ENCODE measurements around the gene RECK.
"Not testable (repeated sequence)": the region's sequence is repeated elsewhere in the genome, so short reads cannot be mapped to it uniquely, and the experiment has no call there.

RECK gene

DNA sequence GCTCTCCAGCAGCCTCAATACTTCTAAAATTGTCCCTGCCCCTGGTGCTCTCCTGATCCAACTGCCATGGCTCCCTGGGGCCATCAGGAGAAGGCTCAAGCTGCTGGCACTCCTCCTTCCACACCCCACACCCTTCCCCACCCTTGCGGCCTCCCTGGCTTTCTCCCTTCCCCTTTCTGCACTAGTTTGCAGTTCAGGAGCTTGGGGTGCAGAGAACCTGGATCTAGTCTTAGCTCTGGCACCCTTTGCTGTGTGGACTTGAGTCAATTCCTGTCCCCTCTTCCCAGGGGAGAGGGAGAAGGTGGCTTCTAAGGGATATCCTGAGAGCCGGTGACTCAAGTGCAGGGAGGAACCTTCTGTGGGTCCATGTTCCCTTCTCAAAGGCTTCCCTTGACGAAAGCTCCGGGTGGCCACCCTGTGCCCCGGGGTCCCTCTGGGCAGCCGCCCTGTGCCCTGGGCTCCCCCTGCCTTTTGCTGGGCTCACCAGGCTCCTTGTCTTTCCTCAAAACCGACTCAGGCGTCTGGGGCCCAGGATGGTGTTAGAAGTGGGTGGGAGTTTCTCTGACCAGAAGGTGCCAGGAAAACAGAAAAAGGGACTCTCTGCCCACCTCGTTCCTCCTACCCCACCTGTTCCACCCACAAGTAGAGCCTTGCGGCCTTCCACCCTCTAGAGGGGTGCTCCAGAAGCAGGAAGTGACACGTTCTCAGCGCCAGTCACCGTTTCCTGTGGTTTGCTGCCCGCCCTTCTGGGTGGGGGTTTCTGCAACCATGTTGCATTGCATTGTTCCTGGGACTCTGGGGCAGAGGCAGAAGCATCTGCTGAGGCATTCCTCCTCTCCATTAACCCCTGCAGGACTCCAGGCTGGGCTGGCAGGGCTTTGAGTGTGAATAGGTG is 114.8 kb downstream of the RECK start:
- no peak overlapping the region for H3K4me3 ChIP-seq (ENCODE audit: low read depth, low read length)

GRCh38 chr9:36152741-36153438 is 116.2 kb downstream of the RECK start:
- no peak overlapping the region for H3K4me3 ChIP-seq (ENCODE audit: low read depth, low read length)

GRCh38 chr9:36153746-36154145 is 117.0 kb downstream of the RECK start:
- H3K4me3 ChIP-seq (ENCODE audit: low read depth, low read length): no peak overlapping the region

- no peak overlapping the region for H3K4me3 ChIP-seq (ENCODE audit: low read depth, low read length)
Observed at GRCh38 chr9:36154331-36154952, 117.7 kb downstream of the RECK start.

DNA sequence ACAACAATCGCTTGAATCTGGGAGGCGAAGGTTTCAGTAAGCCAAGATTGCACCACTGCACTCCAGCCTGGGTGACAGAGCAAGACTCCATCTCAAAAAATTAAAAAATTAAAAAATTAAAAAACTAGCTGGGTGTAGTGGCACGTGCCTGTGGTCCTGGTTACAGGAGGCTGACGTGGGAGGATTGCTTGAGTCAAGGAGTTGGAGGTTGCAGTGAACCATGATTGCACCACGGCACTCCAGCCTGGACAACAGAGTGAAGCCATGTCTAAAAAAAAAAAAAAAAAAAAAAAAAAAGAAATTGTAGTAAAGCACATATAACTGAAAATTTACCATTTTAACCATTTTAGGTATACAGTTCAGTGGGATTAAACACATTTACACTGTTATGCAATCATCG is 119.4 kb downstream of the RECK start:
- no peak overlapping the region for H3K4me3 ChIP-seq (ENCODE audit: low read depth, low read length)

GRCh38 chr9:36158122-36158521 is 121.4 kb downstream of the RECK start:
- H3K4me3 ChIP-seq (ENCODE audit: low read depth, low read length): no peak overlapping the region

DNA sequence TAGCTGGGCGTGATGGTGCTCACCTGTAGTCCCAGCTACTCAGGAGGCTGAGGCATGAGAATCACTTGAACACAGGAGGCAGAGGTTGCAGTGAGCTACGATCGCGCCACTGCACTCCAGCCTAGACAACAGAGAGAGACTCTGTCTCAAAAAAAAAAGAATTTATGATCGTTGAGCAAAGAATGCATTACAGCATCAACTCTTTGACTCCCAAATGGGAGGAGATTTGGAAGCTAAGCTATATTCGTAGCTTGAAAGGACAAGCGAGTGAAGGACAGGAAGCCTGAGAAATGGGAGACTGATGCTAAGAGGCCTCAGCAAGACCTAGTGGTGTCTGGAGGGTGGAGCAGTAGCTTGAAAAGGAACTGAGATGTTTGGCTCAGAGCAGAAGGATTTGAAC is 122.2 kb downstream of the RECK start:
- no peak overlapping the region for H3K4me3 ChIP-seq (ENCODE audit: low read depth, low read length)

GRCh38 chr9:36159509-36159908 is 122.8 kb downstream of the RECK start:
- not testable (repeated sequence) for H3K4me3 ChIP-seq (ENCODE audit: low read depth, low read length)

- H3K4me3 ChIP-seq (ENCODE audit: low read depth, low read length): not testable (repeated sequence)
Observed at GRCh38 chr9:36160126-36160525, 123.4 kb downstream of the RECK start.

DNA sequence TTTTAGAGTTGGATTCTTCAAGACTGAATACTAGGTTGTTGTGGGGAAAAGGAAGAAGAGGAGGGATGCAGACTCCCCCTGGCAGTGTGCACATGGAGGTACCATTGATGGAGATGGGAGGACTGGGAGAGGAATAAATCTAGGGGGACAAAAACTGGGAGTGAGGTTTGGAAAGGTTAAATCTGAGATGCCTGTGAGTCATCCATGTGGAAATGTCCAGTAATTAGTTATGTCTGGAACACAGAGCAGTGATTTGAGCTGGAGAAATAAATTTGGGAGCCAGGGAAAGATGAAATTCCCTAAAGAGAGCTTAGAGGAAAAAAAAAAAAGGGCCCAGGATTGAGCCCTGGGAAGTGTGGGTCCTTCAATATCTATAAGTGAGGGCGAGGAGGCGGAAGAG is 124.5 kb downstream of the RECK start:
- no peak overlapping the region for H3K4me3 ChIP-seq (ENCODE audit: low read depth, low read length)

- no peak overlapping the region for H3K4me3 ChIP-seq (ENCODE audit: low read depth, low read length)
Observed at GRCh38 chr9:36162211-36162738, 125.6 kb downstream of the RECK start.

DNA sequence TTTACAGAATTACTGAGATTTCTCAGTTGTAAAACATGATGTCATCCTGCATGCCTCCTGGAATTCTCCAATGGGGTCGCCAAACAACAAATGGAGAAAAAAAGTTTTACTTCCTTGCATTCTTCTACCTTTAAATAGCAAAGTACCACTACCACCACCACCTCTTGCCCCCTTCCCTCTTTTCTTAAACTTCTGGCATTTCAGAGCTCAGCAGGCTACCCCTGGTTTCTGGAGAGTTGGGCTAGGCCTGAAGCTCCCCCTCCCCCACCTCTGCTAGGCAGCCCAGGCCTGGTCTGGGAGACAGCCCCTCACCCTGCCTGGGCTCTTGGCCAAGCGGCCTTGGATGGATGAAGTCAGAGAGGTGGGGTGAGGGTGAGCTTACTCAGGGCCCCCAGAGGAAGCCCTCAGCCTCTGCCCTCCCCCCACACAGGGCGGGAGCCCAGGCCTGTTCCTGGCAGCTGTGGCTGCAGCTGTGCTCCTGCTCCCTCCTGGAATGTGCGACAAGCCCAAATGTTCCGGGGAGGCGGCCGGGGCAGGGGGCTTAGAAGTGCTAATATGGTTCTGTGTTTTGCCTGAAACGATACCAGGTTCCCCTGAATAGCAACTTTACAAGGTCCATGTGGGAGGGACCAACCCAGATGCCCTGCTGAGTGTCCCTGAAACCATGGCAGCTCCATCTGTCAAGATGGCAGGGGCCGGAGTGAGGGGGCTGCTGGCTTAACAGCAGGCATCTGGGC is 126.5 kb downstream of the RECK start:
- no peak overlapping the region for H3K4me3 ChIP-seq (ENCODE audit: low read depth, low read length)

- no peak overlapping the region for H3K4me3 ChIP-seq (ENCODE audit: low read depth, low read length)
Observed at GRCh38 chr9:36163786-36164170, 127.1 kb downstream of the RECK start.

- no peak overlapping the region for H3K4me3 ChIP-seq (ENCODE audit: low read depth, low read length)
Observed at GRCh38 chr9:36164372-36164771, 127.7 kb downstream of the RECK start.

DNA sequence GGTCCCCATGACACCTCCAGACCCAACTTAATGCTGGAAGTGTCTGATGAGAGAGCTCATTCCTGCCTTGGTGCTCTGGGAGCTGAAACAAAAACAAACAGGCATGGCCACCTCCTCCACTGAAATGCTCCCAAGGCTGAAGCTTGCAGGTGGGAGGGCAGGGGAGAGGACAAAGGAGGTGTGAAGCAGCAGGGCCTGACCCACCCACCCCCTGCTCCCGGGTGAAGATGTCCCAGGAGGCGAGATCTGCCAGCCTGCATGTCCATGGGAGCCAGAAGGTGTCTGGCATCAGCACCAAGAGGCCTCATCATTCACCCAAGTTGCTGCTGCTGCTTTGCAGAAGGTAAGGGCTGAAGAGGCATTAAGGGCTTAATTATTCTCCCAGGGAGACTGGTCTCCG is 128.3 kb downstream of the RECK start:
- no peak overlapping the region for H3K4me3 ChIP-seq (ENCODE audit: low read depth, low read length)

- H3K4me3 ChIP-seq (ENCODE audit: low read depth, low read length): no peak overlapping the region
Observed at GRCh38 chr9:36165826-36166167, 129.1 kb downstream of the RECK start.

- peak overlapping the region; percentile 47 for H3K4me3 ChIP-seq (ENCODE audit: low read depth, low read length)
Observed at GRCh38 chr9:36166168-36166927, 129.6 kb downstream of the RECK start.

GRCh38 chr9:36169166-36169565 is 132.5 kb downstream of the RECK start, which contains the start of gene CCIN:
Gene CCIN (plus strand): TSS chr9:36169388. CDS start chr9:36169503, 115 bp downstream.
- no peak within 1 kb of the TSS for H3K4me3 ChIP-seq (ENCODE audit: low read depth, low read length)

GRCh38 chr9:36169708-36170107 is 133.0 kb downstream of the RECK start:
- no peak overlapping the region for H3K4me3 ChIP-seq (ENCODE audit: low read depth, low read length)

- H3K4me3 ChIP-seq (ENCODE audit: low read depth, low read length): no peak overlapping the region
Observed at GRCh38 chr9:36170531-36170930, 133.8 kb downstream of the RECK start.
